HT1080 (cell line): ENCODE measurements around the gene TELO2. TPM values are rescaled to one million over a fixed set of nuclear protein-coding genes. Genes with fewer than 3 reads are reported as not detected.

Experiments
- DNase-seq: peaks from one replicate; pipeline ENCODE4 v3.0.0-alpha.2; 2015; ENCODE audit warnings: low read depth
- total RNA-seq: library from RNA; depleted of rRNA; stranded (reverse); fragments of >200 nt; shearing (Covaris generic); gene quantifications from 2 replicates; pipeline ENCODE4 v1.2.3, GENCODE V29; 2014

The TELO2 gene
- total RNA-seq, 1 experiment from 2014 or later: 35.6 TPM

- DNase-seq: no peak
Observed at GRCh38 chr16:1498899-1499676, 5.9 kb downstream of the TELO2 start.

DNA sequence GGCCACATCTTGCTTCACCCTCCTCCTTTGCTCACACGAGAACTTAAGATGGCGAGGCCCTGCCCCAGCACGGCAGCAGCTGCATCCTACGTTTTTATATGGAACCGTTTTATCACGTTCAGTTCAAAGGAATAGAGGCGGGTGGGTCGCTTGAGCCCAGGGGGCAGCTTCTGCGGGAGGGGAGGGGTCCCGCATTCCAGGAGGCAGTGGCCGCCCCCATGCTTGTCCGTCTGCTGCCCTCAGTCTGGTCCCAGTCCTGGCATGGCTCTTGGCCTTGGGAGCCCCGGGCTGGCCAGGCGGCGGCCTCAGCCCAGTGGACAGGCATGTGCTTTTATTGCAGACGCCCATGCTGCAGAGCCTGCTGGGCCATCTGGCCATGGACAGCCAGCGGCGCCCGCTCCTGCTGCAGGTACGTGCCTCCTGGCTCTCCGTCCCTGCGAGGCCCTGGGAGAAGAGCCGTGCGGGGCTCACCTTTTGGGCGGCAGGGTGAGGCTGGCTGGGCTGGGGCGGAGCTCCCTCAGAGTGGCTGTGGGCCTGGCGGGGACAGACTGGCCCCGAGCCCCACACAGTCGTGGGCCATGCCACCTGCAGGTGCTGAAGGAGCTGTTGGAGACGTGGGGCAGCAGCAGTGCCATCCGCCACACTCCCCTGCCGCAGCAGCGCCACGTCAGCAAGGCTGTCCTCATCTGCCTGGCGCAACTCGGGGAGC, 6.8 kb downstream of the TELO2 start:
- no peak for DNase-seq

DNA sequence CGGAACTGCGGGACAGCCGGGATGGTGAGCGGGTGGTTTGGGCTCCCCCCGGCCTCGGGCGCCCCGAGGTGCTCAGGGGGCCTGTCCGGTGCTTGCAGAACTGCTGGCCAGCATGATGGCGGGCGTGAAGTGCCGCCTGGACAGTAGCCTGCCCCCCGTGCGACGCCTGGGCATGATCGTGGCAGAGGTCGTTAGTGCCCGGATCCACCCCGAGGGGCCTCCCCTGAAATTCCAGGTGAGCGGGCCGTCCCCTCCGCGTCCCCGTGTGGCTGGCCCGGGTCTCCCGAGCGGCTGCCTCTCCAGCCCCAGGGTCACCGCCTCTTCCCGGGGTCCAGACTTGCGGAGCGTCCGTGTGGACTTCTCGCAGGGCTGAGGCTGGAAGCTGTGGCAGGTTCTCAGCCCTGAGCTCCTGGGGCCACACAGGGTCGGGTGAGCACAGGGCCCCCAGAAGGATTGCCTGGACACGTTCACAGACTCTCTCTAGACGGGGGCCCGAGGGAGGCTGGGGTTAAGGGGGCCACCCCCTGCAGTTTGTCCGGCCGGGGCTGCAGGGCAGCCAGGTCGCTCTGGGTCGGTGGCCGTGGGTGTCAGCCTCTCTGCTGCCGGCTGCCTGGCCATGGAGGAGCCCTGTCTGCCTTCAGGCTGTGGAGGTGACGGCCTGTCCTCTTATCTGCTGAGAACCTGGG, 7.4 kb downstream of the TELO2 start:
- DNase-seq: no peak

GRCh38 chr16:1501630-1502029, 8.5 kb downstream of the TELO2 start:
- DNase-seq: no peak

DNA sequence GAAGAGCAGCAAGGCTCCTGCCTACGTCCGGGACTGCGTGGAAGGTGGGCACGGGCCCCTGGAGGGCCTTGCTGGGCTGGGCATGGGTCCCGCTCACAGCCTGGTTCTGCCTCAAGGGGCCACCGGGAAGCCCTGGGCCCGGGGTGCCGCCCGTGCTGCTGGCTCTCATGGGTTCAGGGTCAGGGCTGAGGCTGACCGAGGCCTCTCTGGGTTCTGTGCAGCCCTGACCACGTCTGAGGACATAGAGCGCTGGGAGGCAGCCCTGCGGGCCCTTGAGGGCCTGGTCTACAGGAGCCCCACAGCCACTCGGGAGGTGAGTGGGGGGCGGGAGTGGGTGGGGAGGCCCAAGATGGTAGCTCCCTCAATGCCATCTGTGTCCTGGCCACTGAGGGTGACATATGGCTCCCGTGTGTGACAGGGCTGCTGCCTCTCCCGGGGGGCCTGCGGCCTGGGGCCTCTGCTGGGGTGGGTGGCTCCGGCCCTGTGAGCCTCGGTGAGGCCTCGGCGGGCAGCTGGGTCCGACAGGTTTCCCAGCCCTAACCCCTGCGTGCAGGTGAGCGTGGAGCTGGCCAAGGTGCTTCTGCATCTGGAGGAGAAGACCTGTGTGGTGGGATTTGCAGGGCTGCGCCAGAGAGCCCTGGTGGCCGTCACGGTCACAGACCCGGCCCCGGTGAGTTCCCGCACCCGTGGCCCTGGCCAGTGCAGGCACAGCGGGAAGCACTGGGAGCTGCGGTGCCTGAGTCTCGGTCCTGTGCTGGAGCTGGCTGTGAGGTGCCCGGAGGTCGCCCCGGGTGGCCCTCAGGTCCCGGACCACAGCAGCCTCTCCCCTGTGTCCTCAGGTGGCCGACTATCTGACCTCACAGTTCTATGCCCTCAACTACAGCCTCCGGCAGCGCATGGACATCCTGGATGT, 9.2 kb downstream of the TELO2 start:
- DNase-seq: no peak

GRCh38 chr16:1503110-1503955, 10.2 kb downstream of the TELO2 start:
- DNase-seq: no peak

DNA sequence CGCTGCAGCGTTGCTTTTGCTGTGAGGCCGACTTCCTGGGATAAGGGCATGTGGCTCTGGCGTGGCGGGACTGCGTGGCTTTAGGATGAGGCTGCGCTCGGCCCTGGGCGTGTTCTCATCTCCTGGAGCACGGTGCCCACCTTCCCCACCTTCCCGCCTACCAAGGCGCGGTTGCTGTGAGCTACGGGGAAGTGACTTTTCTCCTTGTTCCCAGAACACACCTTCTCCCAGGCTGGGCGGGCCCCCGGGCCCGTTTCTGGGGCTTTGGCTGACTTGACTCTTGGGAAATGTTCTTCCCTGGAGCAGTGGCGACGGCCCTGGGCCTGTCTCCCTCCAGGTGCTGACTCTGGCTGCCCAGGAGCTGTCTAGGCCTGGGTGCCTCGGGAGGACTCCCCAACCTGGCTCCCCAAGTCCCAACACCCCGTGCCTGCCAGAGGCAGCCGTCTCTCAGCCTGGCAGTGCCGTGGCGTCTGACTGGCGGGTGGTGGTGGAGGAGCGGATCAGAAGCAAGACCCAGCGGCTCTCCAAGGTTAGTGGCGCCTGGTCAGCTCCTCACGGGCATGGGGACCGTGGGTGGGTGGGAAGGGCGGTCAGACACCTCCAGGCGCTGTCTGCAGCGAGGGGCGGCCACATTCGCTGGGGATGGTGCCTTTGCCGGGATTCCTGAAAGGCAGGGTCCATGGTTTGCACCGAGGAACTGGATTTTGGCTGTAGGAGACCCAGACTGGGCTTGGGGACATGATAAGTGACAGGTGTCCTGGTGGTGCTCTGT, 12.1 kb downstream of the TELO2 start:
- no peak for DNase-seq

GRCh38 chr16:1505912-1506311, 12.8 kb downstream of the TELO2 start:
- DNase-seq: no peak

DNA sequence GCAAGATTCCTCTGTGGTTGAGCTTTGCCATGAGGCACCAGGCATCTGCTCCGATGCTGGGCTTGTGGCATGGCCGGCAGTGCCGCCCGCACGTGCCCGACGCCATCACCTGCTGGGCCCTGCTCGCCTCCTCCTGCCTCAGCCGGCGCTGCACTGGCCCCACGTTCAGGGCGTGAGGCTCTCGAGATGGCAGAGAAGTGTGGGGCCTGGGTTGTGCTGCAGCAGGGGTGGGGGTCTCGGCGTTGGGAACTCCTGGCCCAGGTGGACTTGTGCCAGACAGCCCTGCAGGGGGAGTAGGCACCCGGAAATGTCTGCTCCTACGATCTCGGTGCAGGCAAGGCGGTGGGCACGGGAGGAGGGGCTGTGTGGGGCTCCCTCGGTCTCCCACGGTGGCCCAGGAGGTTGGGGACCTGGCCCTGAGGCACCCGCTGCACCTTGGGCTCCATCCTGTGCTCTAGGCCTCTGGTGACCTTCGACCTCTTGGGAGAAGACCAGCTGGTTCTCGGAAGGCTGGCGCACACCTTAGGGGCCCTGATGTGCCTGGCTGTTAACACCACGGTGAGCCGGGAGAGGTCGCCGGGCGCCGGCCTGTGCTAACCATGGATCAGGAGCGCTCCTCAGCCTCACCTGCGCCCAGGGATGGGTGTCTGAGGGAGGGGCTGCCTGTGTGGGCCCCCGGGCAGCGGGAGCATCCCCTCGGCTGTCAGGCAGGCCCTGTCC, 13.5 kb downstream of the TELO2 start:
- no peak for DNase-seq

- no peak for DNase-seq
Observed at GRCh38 chr16:1508494-1509187, 15.5 kb downstream of the TELO2 start.

- no peak for DNase-seq
Observed at GRCh38 chr16:1509307-1510221, 16.4 kb downstream of the TELO2 start.

DNA sequence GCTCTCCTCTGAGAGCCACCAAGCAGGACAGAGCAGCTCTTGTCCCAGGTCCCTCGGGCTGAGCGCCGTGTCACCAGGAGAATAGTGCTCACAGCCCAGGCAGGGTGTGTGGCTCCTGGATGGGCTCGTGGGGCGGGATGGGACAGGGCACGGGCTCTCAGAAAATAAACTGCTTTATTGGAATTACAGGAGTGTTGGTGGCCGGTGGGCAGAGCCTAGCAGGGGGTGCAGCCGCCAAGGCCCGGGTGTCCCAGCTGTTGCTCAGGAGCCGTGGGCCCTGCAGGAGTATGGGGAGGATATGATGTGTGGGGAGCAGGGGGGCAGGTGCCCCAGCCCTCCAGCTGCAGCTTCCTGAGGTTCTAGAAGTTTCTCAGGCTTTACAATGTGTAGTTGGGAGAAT, 17.1 kb downstream of the TELO2 start:
- no peak for DNase-seq

GRCh38 chr16:1510941-1511351, 17.8 kb downstream of the TELO2 start:
- DNase-seq: no peak

DNA sequence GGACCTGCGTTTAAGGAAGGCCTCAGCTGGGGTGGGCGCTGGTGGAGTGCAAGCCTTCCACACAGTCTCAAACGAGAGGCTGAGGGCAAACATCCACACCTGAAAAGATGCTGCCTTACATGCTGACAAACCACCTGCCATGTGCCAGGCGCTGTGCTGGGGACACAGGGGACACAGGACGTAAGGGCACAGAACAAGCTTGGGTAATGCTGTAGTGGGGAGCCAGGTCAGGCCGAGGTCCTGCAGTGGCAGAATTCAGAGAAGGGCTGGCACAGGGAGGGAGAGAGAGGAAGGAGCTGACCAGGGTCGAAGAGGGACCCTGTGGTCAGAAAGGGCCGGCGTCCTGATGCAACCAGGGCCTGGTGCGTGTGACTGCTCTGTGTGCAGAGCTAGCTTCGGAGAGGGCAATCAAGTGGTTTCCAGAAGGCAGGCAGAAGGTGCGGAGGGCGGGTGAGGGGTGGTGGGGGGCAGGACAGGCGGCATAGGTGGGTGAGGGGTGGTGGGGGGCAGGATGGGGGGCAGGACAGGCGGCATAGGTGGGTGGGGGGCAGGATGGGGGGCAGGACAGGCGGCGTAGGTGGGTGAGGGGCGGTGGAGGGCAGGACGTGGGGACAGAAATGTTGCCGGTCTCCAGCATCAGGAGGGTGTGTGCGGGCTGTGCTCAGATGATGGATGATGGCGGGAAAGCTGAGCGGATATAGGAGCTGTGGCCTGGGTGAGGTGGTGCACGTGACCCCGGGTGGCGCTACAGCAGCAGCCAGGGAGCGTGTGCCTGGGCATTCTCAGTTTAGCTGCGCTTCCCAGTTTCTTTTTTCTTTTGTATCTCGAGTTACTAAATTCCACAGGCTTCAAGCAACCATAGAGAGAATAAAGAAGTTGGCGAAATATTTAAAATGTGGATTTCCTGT, 18.8 kb downstream of the TELO2 start:
- no peak for DNase-seq

DNA sequence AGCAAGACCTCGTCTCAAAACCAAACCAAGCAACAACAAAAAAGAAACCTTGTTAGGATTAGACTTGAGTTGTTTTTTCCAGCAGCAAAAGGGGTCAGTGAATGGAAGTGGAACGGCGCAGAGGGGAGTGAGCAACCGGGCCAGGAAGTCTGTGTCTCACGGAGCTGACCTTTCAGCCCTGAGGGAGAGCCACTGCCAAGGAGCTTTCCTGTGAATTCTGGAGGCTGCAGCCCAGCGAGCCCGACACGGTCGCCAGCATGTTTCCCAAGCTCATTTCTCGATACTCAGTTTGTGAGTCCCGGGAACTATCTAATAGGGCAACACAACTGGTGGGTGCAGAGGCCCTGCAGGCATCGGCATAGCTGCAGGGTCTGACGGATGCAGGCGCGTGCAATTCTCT, 19.6 kb downstream of the TELO2 start:
- no peak for DNase-seq

DNA sequence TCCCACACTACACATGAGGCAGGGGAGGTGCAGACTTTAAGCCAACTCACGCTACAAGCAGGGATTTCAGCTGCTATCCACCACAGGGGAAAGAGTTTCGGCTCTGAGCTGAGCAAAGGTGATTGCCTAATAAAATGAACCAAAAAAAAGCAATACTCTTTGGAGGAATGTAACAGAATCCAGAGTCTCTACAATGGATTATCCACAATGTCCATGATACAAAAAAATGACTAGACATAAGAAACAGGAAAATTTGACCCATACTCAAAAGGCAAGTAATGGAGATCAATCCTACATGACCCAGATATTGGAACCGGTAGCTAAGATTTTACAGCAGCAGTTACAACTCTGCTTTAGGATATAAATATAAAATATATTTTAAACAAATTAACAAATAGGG, 21.3 kb downstream of the TELO2 start:
- no peak for DNase-seq
